HepG2 (cell line): ENCODE results near the gene TPP2. TPM values are rescaled to one million over a fixed set of nuclear protein-coding genes. Genes with fewer than 3 reads are reported as not detected.

ENCODE experiments used
- ATAC-seq: fragments of 200-7000 bp; cut with Tn5 transposase; 3 replicates; pipeline ENCODE4 v1.9.1; 2020; ENCODE audit warnings: mild to moderate bottlenecking, moderate library complexity
- BruUV-seq: library from RNA; stranded (reverse); fragments of 400-500 nt; replicated peaks from 2 replicates; lab custom pipeline; 2021; lab: Mats Ljungman, UMichigan
- CTCF ChIA-PET: fragments of 300-600 bp; formaldehyde crosslinking; extraction: SDS; loops from one replicate; lab custom pipeline; 2021; ENCODE audit warnings: low total read pairs, inconsistent platforms, low intra/inter-chr PET ratio; lab: Yijun Ruan, JAX
- POLR2A ChIA-PET: fragments of 350-600 bp; sonication (Branson Sonifier 250); formaldehyde crosslinking; loops from one replicate; lab custom pipeline; 2020; ENCODE audit warnings: antibody characterized with exemption, inconsistent platforms; lab: Yijun Ruan, JAX
- DNase-seq: peaks from one replicate; pipeline ENCODE4 v3.0.0-alpha.2; 2015; ENCODE audit warnings: low spot score
- FAIRE-seq: peaks from 3 replicates; lab custom pipeline; 2011; peaks lifted over from hg19 to GRCh38; lab: Jason Lieb, UNC
- H2AFZ ChIP-seq: one replicate; pipeline ENCODE4 v1.6.1; 2011; ENCODE audit warnings: low read length, inconsistent platforms
- H3K27ac ChIP-seq: fragments of 300-600 bp; 3 replicates; pipeline ENCODE4 v1.8.0; 2011; ENCODE audit warnings: mixed run types, mild to moderate bottlenecking, mixed read lengths, low read length, inconsistent platforms; ENCODE audit not compliant: insufficient read depth; ENCODE audit errors: extremely low read length
- H3K27me3 ChIP-seq, 2 experiments: fragments of 200-600 bp in 1 of 2; 2 replicates in 1 of 2; 3 replicates in 1 of 2; pipeline versions ENCODE4 v1.6.0 to v1.8.0; 2011; ENCODE audit warnings: low read length in 2 of 2, mild to moderate bottlenecking in 2 of 2, moderate library complexity in 2 of 2, inconsistent platforms in 1 of 2; ENCODE audit not compliant: insufficient read depth in 2 of 2, control insufficient read depth in 1 of 2
- H3K36me3 ChIP-seq, 2 experiments: fragments of 200-600 bp in 1 of 2; replicated peaks in 1 of 2; 2 replicates in 1 of 2; 3 replicates in 1 of 2; pipeline versions ENCODE4 v1.5.1 to v1.8.0; 2011; ENCODE audit warnings: low read length in 2 of 2, inconsistent platforms in 1 of 2; ENCODE audit not compliant: insufficient read depth in 2 of 2, control insufficient read depth in 1 of 2
- H3K4me1 ChIP-seq: 2 replicates; pipeline ENCODE4 v1.5.1; 2012; ENCODE audit warnings: low read length, inconsistent platforms; ENCODE audit not compliant: insufficient read depth
- H3K4me2 ChIP-seq: 2 replicates; pipeline ENCODE4 v1.6.0; 2011; ENCODE audit warnings: low read depth, low read length, inconsistent platforms
- H3K4me3 ChIP-seq, 3 experiments: fragments of 200-600 bp in 1 of 3; sonication (generic), shearing (Covaris generic) in 1 of 3; replicated peaks in 1 of 3; 2 replicates each; pipeline ENCODE4 v1.5.1; 2011 to 2016; ENCODE audit warnings: low read length in 3 of 3, inconsistent platforms in 2 of 3, low read depth in 2 of 3, mild to moderate bottlenecking in 2 of 3, control low read depth in 1 of 3, mixed read lengths in 1 of 3; ENCODE audit not compliant: insufficient read depth in 1 of 3
- H3K79me2 ChIP-seq: one replicate; pipeline ENCODE4 v1.6.1; 2011; ENCODE audit warnings: low read length, inconsistent platforms; ENCODE audit not compliant: insufficient read depth
- H3K9ac ChIP-seq: 2 replicates; pipeline ENCODE4 v1.6.0; 2011; ENCODE audit warnings: mild to moderate bottlenecking, low read depth, low read length, inconsistent platforms; ENCODE audit not compliant: insufficient read depth
- H3K9me3 ChIP-seq: 2 replicates; pipeline ENCODE4 v1.5.1; 2012; ENCODE audit warnings: mild to moderate bottlenecking, low read length
- H4K20me1 ChIP-seq: 2 replicates; pipeline ENCODE4 v1.6.0; 2011; ENCODE audit warnings: inconsistent platforms, mild to moderate bottlenecking, low read length, moderate library complexity; ENCODE audit not compliant: insufficient read depth
- ATF3 ChIP-seq: sonication (generic); formaldehyde crosslinking; IDR thresholded peaks from 2 replicates; pipeline ENCODE4 v1.4.0; 2020; ENCODE audit warnings: missing genetic modification reagents
- FOXA3 ChIP-seq: IDR thresholded peaks from 2 replicates; pipeline ENCODE4 v1.6.1; 2016; ENCODE audit warnings: missing genetic modification reagents, missing compliant biosample characterization
- HNF4A ChIP-seq: sonication (generic); formaldehyde crosslinking; IDR thresholded peaks from 2 replicates; pipeline ENCODE4 v1.4.0; 2020; ENCODE audit warnings: missing genetic modification reagents
- HNRNPL ChIP-seq: fragments of 200-400 bp; formaldehyde crosslinking; IDR thresholded peaks from 2 replicates; pipeline ENCODE4 v1.6.1; 2017; ENCODE audit warnings: mild to moderate bottlenecking, low read depth, low read length
- MAFK ChIP-seq, 2 experiments: IDR thresholded peaks in 1 of 2; conservative IDR thresholded peaks in 1 of 2; 2 replicates each; pipeline ENCODE4 v1.6.1; 2011; ENCODE audit warnings: improper control_type of control experiment in 2 of 2, low read length in 2 of 2
- NFIC ChIP-seq: IDR thresholded peaks from 2 replicates; pipeline ENCODE4 v1.6.1; 2012; ENCODE audit warnings: mild to moderate bottlenecking, low read length, inconsistent platforms
- RFXANK ChIP-seq: IDR thresholded peaks from 2 replicates; pipeline ENCODE4 v1.6.1; 2016
- RNF219 ChIP-seq: sonication (generic); formaldehyde crosslinking; IDR thresholded peaks from 2 replicates; pipeline ENCODE4 v1.5.0; 2020; ENCODE audit warnings: mild to moderate bottlenecking, missing genetic modification reagents
- SP5 ChIP-seq: IDR thresholded peaks from 2 replicates; pipeline ENCODE4 v1.6.1; 2016; ENCODE audit warnings: low read depth, borderline replicate concordance
- ZNF253 ChIP-seq: sonication (generic); formaldehyde crosslinking; IDR thresholded peaks from 2 replicates; pipeline ENCODE4 v1.8.0; 2022; ENCODE audit warnings: mild to moderate bottlenecking, missing genetic modification reagents, borderline replicate concordance
- ZNF33B ChIP-seq: sonication (generic); formaldehyde crosslinking; IDR thresholded peaks from 2 replicates; pipeline ENCODE4 v1.5.1; 2020; ENCODE audit warnings: mild to moderate bottlenecking, missing genetic modification reagents
- ZNF512 ChIP-seq: sonication (generic); formaldehyde crosslinking; IDR thresholded peaks from 2 replicates; pipeline ENCODE4 v1.4.0; 2020; ENCODE audit warnings: mild to moderate bottlenecking, missing genetic modification reagents
- ZNF619 ChIP-seq: sonication (generic); formaldehyde crosslinking; IDR thresholded peaks from 2 replicates; pipeline ENCODE4 v1.4.0; 2020; ENCODE audit warnings: mild to moderate bottlenecking, missing genetic modification reagents
- ZNF670 ChIP-seq: sonication (generic); formaldehyde crosslinking; IDR thresholded peaks from 2 replicates; pipeline ENCODE4 v1.8.0; 2022; ENCODE audit warnings: mild to moderate bottlenecking, missing genetic modification reagents, borderline replicate concordance
- ZSCAN29 ChIP-seq: sonication (generic); formaldehyde crosslinking; conservative IDR thresholded peaks from 2 replicates; pipeline ENCODE4 v1.4.0; 2020; ENCODE audit warnings: mild to moderate bottlenecking, missing genetic modification reagents
- WGBS: methylation state at CpG from one replicate; pipeline ENCODE4 v1.1.6; 2017; ENCODE audit warnings: low lambda C conversion rate; 5-methylcytosine and 5-hydroxymethylcytosine counted together
- in situ Hi-C: cut with HindIII; loops from 2 replicates; pipeline ENCODE4 v1.10.0; 2017; ENCODE audit warnings: low pct_unique_long_range_greater_than_20kb; ENCODE audit not compliant: extremely low pct_ligation_motif_present
- intact Hi-C: fragments of 100-400 bp; cut with micrococcal nuclease; formaldehyde crosslinking; loops from one replicate; pipeline ENCODE4 v1.10.0; 2022; ENCODE audit not compliant: unreplicated experiment
- polyA plus RNA-seq, 8 experiments: library from polyadenylated mRNA; depleted of rRNA in 3 of 8; stranded (reverse) in 7 of 8; unstranded in 1 of 8; fragments of >200 nt; fragmentation: Illumina TruSeq in 4 of 8; extraction: Trizol in 4 of 8; gene quantifications; 2 replicates each; pipeline versions ENCODE4 v1.2.1 to v1.2.3, GENCODE V29; 2011 to 2016; ENCODE audit warnings: low read depth in 4 of 8, missing spikeins in 1 of 8, mixed read lengths in 1 of 8; ENCODE audit not compliant: insufficient read depth in 1 of 8
- total RNA-seq, 5 experiments: library from RNA; depleted of rRNA; stranded (reverse); fragments of >200 nt; fragmentation: Illumina TruSeq; extraction: Trizol; gene quantifications; 2 replicates each; pipeline ENCODE4 v1.2.3, GENCODE V29; 2016; ENCODE audit warnings: low read depth in 1 of 5

The TPP2 gene
- total and polyA plus RNA-seq, 2 of the 13 experiments (the other 11 are each of a cell fraction or from before 2014, with no cell fraction given), result 16.4 to 52.1 TPM

- no peak for TF ChIP-seq ATF3 (CRISPR knock-in tag)
- TF ChIP-seq, all 625 proteins: peak for 0
Measured at GRCh38 chr13:102708211-102708610, 111.4 kb downstream of the TPP2 start (continued).

- no peak overlapping the region for H2AFZ ChIP-seq
- H3K4me2 ChIP-seq, result no peak overlapping the region
- 0% methylated on average over 2 of the region's 2 CpGs for WGBS
- no peaks in the 10 kb centered on the region for H3K4me1 ChIP-seq
- no peaks in the 10 kb centered on the region for H4K20me1 ChIP-seq
- ChIA-PET POLR2A (no interaction called here), CTCF (no interaction called here)
- ATAC-seq, result no peak
- H3K9ac ChIP-seq, result no peak overlapping the region
- TF ChIP-seq MAFK (conservative IDR thresholded peaks at IDR 0.05 in 1 of 2, IDR thresholded peaks at IDR 0.05 in 1 of 2; ENCODE audit: low read length in 2 of 2) (no peak), ZNF253 (CRISPR knock-in tag) (no peak), NFIC (no peak), ZSCAN29 (CRISPR knock-in tag) (no peak), HNF4A (CRISPR knock-in tag) (no peak)
- H3K4me3 ChIP-seq, result no peak overlapping the region
- FAIRE-seq, result no peak
- no peaks in the 10 kb centered on the region for H3K9me3 ChIP-seq
- H3K79me2 ChIP-seq, result no peaks in the 10 kb centered on the region
- intact Hi-C loops, result no loop called here
- BruUV-seq, result no TSS peak
- DNase-seq, result no peak
- no peak overlapping the region for H3K27ac ChIP-seq
- in situ Hi-C loops, result no loop called here
- H3K27me3 ChIP-seq, result peaks cover 0 to 5% of the 10 kb centered on the region in 2 experiments; a peak in 2 of 5 replicates
- H3K36me3 ChIP-seq, result no peaks in the 10 kb centered on the region
Measured at GRCh38 chr13:102708991-102709390, 112.2 kb downstream of the TPP2 start.

- TF ChIP-seq RNF219 (CRISPR knock-in tag), result no peak
- no peak for TF ChIP-seq FOXA3 (CRISPR knock-in tag)
- TF ChIP-seq RFXANK (CRISPR knock-in tag), result no peak
- TF ChIP-seq ZNF33B, result no peak
- no peak for TF ChIP-seq SP5 (CRISPR knock-in tag)
- no peak for TF ChIP-seq ZNF670 (CRISPR knock-in tag)
- no peak for TF ChIP-seq ZNF512
- TF ChIP-seq HNRNPL, result no peak
- no peak for TF ChIP-seq ZNF619 (CRISPR knock-in tag)
- no peaks in the 10 kb centered on the region; a peak in 1 of 5 replicates for H3K27me3 ChIP-seq
- BruUV-seq, result no TSS peak
- DNase-seq, result no peak
- intact Hi-C loops (no loop called here), in situ Hi-C loops (no loop called here)
- FAIRE-seq, result no peak
- H3K9me3 ChIP-seq, result no peaks in the 10 kb centered on the region
- ATAC-seq, result no peak
- H3K4me2 ChIP-seq, result no peak overlapping the region
- H3K4me3 ChIP-seq, result no peak overlapping the region
- no peak overlapping the region for H2AFZ ChIP-seq
- no peaks in the 10 kb centered on the region for H3K36me3 ChIP-seq
- H4K20me1 ChIP-seq, result no peaks in the 10 kb centered on the region
- H3K9ac ChIP-seq, result no peak overlapping the region
- POLR2A ChIA-PET, result no interaction called here
- H3K79me2 ChIP-seq, result no peaks in the 10 kb centered on the region
- no peak overlapping the region for H3K27ac ChIP-seq
- CTCF ChIA-PET, result no interaction called here
- no peaks in the 10 kb centered on the region for H3K4me1 ChIP-seq
Measured at GRCh38 chr13:102709536-102709935, 112.8 kb downstream of the TPP2 start.
